GM18909 (cell line): Measurements from ENCODE around the gene BEGAIN.

ENCODE experiments used
- ATAC-seq: cut with Tn5 transposase; IDR thresholded peaks from one replicate; pipeline ENCODE4 v1.9.1; 2021; ENCODE audit warnings: mild to moderate bottlenecking; ENCODE audit not compliant: unreplicated experiment, poor library complexity

The BEGAIN gene, protein sequence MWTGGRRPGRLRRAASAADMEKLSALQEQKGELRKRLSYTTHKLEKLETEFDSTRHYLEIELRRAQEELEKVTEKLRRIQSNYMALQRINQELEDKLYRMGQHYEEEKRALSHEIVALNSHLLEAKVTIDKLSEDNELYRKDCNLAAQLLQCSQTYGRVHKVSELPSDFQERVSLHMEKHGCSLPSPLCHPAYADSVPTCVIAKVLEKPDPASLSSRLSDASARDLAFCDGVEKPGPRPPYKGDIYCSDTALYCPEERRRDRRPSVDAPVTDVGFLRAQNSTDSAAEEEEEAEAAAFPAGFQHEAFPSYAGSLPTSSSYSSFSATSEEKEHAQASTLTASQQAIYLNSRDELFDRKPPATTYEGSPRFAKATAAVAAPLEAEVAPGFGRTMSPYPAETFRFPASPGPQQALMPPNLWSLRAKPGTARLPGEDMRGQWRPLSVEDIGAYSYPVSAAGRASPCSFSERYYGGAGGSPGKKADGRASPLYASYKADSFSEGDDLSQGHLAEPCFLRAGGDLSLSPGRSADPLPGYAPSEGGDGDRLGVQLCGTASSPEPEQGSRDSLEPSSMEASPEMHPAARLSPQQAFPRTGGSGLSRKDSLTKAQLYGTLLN

DNA sequence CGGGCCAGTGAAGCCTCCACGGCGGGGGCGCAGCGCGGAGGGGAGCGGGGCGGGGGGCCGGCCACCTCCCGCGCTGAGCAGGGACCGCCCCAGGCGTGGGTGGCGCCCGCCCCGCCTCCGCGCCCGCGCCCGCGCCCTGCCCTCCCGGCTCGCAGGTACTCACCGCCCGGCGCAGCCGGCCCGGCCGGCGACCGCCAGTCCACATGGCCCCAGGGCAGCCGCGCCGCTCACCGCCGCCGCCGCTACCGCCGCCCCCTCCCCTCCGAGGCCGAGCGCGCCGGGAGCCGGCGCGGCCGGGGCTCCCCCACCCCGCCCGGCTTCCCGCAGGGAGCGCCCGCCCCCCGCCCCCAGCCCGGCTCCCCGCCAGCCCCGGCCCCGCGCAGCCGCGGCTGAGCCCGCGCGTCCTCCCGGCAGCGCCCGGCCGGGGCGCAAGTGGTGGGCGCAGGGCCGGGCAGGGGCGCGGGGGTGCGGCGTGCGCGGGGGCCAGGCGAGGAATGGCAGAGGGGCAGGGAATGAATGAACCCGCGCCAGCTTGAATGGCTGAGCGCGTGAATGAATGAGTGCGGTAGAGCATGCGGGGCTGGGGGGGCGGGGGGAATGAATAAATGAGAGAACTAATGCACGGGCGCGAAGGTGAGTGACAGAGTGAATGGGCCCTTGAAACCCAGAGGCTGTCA is at the start of gene BEGAIN:
TSS of gene BEGAIN (minus strand) at position 332 of the 677 bp plus-strand sequence. CDS start at position 205, 127 bp downstream.
- no peak for ATAC-seq

GRCh38 chr14:100636559-100636958 is 49.3 kb upstream of the BEGAIN start:
- no peak for ATAC-seq

GRCh38 chr14:100634026-100634425 is 46.8 kb upstream of the BEGAIN start:
- ATAC-seq, result no peak

GRCh38 chr14:100633406-100633805 is 46.2 kb upstream of the BEGAIN start:
- ATAC-seq, result no peak

GRCh38 chr14:100629696-100630095 is 42.5 kb upstream of the BEGAIN start:
- no peak for ATAC-seq

GRCh38 chr14:100629098-100629497 is 41.9 kb upstream of the BEGAIN start:
- ATAC-seq, result no peak

- ATAC-seq, result no peak
Measured at GRCh38 chr14:100628225-100628624, 41.0 kb upstream of the BEGAIN start.

DNA sequence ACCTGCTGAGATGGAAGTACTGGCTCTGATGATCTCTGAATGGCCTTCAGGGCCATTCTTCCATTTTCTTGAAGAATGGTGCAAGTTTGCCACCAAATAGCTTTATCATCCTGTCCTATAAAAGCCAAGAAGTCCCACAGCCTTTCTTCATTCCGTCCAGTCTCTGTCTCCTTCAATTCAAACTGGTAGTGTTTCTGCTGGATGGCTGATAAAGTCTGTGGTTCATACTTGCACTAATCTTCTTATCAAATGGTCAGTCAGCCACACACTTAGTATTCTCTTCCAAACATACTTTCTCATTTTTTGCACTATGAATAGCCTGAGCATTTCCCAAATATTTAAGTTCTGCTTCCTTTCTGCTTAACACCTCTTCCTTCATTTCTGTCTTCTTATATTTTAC is 39.4 kb upstream of the BEGAIN start:
- no peak for ATAC-seq

GRCh38 chr14:100623961-100624360 is 36.7 kb upstream of the BEGAIN start:
- no peak for ATAC-seq

GRCh38 chr14:100623557-100623956 is 36.3 kb upstream of the BEGAIN start:
- ATAC-seq, result no peak

DNA sequence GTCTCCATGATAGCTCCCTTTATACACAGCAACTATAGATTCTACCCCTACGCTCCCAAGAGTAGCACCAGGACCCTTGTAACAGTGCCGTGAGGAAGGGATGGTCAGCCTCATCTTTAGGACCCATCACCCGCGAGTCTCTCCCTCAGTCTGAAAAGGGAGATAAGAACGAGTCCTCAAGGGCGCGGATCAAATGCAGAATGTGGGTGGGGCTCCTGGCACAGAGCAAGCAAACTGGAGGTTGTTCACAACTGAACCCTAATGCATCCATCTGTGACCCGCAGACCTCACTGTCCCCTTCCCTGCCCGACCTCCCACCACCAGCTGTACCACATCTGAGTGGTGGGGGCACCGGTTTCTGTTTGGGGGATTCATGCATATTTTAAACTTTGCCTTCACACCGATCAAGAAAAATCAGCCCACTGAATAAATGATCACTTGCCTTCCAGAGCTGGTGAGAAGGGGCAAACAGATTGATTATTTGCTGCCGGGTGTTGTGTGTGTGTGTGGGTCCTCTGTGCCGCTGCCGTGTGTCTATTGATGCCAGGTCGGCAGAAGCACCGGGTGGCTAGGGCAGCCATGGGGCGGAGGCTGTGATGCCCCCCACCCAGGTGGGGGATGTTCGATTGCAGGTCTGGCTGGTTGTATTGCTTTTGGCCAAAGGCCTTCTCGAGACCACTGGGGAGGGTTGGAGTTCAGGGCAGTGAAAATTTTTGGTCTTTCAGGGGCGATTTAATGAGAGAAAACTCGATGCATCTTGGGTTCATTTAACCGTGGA is 35.7 kb upstream of the BEGAIN start:
- ATAC-seq, result no peak

- no peak for ATAC-seq
Measured at GRCh38 chr14:100622224-100622623, 35.0 kb upstream of the BEGAIN start.

DNA sequence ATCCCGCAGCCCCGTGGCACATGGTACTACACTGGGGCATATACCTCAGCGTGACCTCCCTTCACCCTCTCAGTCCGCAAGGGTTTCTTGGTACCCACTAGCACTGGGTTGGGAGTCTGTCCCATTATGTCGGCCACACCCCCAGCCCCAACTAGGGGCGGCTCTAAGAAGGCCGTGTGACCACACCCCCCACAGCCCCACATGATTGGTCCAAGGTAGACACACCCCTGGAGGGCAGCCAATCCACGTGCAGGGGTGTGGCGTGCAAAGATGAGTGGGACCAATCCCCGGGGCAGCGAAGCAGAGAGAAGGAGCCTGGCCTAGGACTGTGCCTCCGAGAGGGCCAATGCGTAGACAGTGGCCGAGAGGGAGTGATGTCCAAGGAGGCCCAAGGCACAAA is 34.6 kb upstream of the BEGAIN start:
- no peak for ATAC-seq

DNA sequence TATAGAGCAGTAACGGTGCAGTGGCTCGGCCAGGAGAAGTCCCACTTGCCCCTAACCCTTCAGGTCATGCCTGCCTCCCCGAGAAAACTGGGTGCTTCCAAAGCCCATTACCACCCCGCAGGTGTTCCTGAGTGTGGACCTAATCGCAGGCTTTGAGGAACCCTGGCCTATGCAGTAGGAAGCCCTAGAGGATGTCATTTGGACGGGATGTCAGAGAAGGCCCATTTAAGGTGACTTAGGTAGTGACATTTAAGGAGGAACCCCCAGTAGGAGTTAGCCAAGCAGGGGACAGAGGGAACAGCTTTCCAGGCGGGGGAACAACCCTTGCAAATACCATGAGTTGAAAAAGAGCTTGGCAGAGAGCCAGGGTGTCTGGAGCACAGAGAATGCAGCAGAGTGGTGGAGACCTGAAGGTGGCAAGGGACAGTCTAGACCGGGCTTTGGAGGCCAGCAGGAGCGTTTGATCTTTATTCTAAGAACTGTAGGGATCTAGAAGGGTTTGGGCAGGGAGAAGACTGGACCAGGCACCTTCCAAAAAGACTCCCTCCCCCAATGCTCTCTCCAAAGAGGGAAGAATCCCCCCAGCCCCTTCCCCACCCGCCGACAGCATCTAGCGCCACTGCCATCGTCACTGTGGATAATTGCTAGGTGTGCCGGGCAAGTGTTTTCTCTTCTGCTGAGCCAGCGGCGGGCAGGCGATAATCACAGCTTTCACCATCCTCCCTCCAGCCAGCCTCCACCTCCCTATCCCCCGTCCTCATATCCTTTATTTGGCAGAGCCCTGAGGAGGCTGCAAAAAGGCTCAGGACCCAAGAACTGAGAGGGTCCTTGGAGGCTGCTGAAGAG is 33.3 kb upstream of the BEGAIN start:
- ATAC-seq, result no peak

DNA sequence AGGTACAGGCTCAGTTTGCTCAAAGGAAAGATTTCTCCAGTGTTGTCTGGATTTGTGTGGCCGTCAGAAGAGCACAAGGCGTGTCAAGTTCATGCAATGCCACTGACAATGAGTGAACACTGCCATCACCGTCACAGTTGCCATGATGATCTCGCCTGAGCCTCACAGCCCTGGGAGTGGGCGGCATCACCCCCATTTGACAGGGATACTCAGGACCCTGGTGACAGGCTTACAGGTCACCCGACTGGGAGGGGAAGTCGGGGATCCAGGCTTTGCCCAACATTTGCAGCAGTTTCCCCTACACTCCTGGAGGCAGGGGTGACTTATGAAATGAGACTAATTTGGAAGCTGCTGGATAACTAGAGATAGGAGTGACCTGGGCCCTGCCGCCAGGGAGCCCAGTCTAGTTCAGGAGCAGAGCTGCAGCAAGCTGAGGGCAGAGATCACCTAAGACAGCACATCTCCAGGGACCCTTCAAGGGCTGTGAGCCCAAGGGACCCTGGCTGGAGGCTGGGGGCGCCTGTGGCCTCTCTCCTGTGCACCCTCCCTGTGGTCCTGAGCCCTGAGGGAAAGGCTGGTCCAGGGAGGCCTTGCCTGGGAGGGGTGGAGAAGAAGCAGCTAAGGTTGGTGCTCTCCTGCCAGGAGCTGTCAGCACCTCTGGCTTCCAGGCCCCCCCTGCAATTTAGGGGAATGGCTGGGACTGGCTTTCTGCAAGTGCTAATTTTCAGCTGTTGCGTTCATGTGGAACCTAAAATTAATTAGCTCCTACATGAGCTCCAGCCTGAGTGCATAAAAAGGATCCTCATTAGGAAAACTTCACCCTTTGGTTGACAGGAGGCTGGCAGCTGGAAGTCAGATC is 32.4 kb upstream of the BEGAIN start:
- ATAC-seq, result no peak

DNA sequence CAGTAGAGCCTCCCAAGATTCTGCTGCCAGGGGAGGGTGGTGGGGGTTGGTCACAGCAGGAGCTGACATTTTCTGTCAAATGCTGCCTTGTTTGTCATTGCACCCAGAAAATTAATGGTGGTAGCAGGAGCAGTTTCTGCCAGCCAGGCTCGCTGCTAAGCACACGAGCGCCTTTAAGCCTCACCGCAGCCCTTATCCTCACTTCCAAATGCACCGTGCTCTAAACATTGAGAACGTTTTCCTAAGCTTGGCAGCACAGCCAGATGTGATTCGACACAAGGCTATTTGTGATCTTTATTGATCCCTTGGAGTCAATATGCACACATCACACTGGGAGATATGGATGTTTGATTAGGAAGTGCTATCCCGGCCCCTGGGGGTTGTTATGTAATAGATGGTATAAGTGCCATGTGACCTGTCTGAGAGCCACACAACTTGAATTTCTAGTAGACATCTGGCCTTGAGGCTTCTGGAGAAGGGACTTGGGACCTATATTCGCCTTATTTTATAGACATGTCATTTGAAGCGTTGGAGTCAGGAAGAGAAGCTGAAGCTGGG is 31.6 kb upstream of the BEGAIN start:
- ATAC-seq, result no peak

DNA sequence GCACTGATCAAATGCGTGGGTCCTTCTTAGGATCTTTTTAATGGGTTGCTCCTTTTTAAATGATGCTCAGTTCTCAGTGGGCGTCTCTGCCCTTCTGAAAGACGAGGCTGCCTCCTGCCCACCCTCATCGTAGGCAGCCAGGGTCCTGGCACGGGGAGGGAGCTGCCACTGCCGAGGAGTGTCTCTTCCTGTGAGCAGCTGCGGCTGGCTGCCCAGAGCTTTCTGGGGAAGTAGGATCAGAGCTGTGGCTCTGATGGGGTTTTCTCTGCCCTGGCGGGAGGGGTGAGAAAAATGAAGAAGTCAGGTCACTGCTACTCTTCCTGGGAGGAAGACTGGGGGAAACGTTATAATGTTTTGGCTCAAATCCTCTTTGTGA is 31.1 kb upstream of the BEGAIN start:
- no peak for ATAC-seq
